MM.1S (cell line): ENCODE measurements around the gene NHSL2.

Source experiments
- DNase-seq: peaks from one replicate; pipeline ENCODE4 v3.0.0-alpha.2; 2015
- H2AFZ ChIP-seq: fragments of 300-600 bp; sonication (generic); 2 replicates; pipeline ENCODE4 v1.6.0; 2016; ENCODE audit warnings: antibody characterized with exemption, low read length
- H3F3A ChIP-seq: fragments of 300-600 bp; sonication (generic); 2 replicates; pipeline ENCODE4 v1.6.1; 2016; ENCODE audit warnings: mild to moderate bottlenecking, antibody characterized with exemption, low read length, moderate library complexity, mixed read lengths; ENCODE audit not compliant: insufficient read depth
- H3K27ac ChIP-seq: fragments of 300-600 bp; sonication (generic); 2 replicates; pipeline ENCODE4 v1.5.1; 2016; ENCODE audit warnings: mild to moderate bottlenecking, low read length
- H3K27me3 ChIP-seq: fragments of 300-600 bp; sonication (generic); replicated peaks from 2 replicates; pipeline ENCODE4 v1.6.0; 2016; ENCODE audit warnings: low read length; ENCODE audit not compliant: insufficient read depth
- H3K36me3 ChIP-seq: fragments of 300-600 bp; sonication (generic); replicated peaks from 2 replicates; pipeline ENCODE4 v1.6.1; 2016; ENCODE audit warnings: mild to moderate bottlenecking, low read length, mixed read lengths; ENCODE audit not compliant: insufficient read depth
- H3K4me1 ChIP-seq: fragments of 300-600 bp; sonication (generic); 2 replicates; pipeline ENCODE4 v1.6.1; 2016; ENCODE audit warnings: low read length, mixed read lengths
- H3K4me2 ChIP-seq: fragments of 300-600 bp; sonication (generic); 2 replicates; pipeline ENCODE4 v1.6.0; 2016; ENCODE audit warnings: low read depth, low read length
- H3K4me3 ChIP-seq: fragments of 300-600 bp; sonication (generic); 2 replicates; pipeline ENCODE4 v1.5.1; 2016; ENCODE audit warnings: low read length, mixed read lengths
- H3K79me2 ChIP-seq: fragments of 300-600 bp; sonication (generic); 2 replicates; pipeline ENCODE4 v1.6.1; 2016; ENCODE audit warnings: mixed run types, low read length, mixed read lengths
- H3K9ac ChIP-seq: fragments of 300-600 bp; sonication (generic); 2 replicates; pipeline ENCODE4 v1.6.1; 2016; ENCODE audit warnings: low read length, mixed read lengths
- H3K9me2 ChIP-seq: fragments of 300-600 bp; sonication (generic); replicated peaks from 2 replicates; pipeline ENCODE4 v1.6.1; 2016; ENCODE audit warnings: mild to moderate bottlenecking, low read length, mixed read lengths; ENCODE audit not compliant: insufficient read depth
- H3K9me3 ChIP-seq: fragments of 300-600 bp; sonication (generic); replicated peaks from 2 replicates; pipeline ENCODE4 v1.6.1; 2016; ENCODE audit warnings: mild to moderate bottlenecking, low read length, mixed read lengths; ENCODE audit not compliant: insufficient read depth
- H4K20me1 ChIP-seq: fragments of 300-600 bp; sonication (generic); 2 replicates; pipeline ENCODE4 v1.6.1; 2016; ENCODE audit warnings: mild to moderate bottlenecking, low read length, moderate library complexity, mixed read lengths; ENCODE audit not compliant: insufficient read depth
- CTCF ChIP-seq: fragments of 300-600 bp; sonication (generic); IDR thresholded peaks from 2 replicates; pipeline ENCODE4 v1.5.1; 2016; ENCODE audit warnings: antibody characterized with exemption, low read length, mixed read lengths
- EZH2 ChIP-seq: fragments of 300-600 bp; sonication (generic); optimal IDR thresholded peaks from 2 replicates; pipeline ENCODE3; 2017; ENCODE audit warnings: low read depth, mild to moderate bottlenecking, antibody characterized with exemption, low read length, mixed read lengths
- EZH2phosphoT487 ChIP-seq: fragments of 300-600 bp; sonication (generic); IDR thresholded peaks from 2 replicates; pipeline ENCODE4 v1.6.1; 2018; ENCODE audit warnings: antibody characterized with exemption, low read length

The NHSL2 gene

GRCh38 chrX:72201836-72202536, 291.3 kb downstream of the NHSL2 start:
- no peaks in the 10 kb centered on the region for H3K9me2 ChIP-seq
- no peaks in the 10 kb centered on the region for H3K36me3 ChIP-seq
- no peak overlapping the region for H2AFZ ChIP-seq

More at GRCh38 chrX:72201836-72202536, 291.3 kb downstream of the NHSL2 start:
- TF ChIP-seq EZH2phosphoT487 (no peak), CTCF (no peak), EZH2 (no peak)
- Histone ChIP-seq H3K27ac (no peak overlapping the region), H3K27me3 (no peaks in the 10 kb centered on the region), H3K9me3 (no peaks in the 10 kb centered on the region), H3F3A (no peaks in the 10 kb centered on the region), H4K20me1 (no peaks in the 10 kb centered on the region), H3K4me2 (no peak overlapping the region), H3K79me2 (peaks cover 9% of the 10 kb centered on the region; the same call in 1 of the 2 replicates), H3K4me1 (no peaks in the 10 kb centered on the region), H3K9ac (no peak overlapping the region), H3K4me3 (no peak overlapping the region)
- no peak for DNase-seq
